K562 (cell line): ENCODE data around the gene ZEB2. TPM values are rescaled to one million over a fixed set of nuclear protein-coding genes. Genes with fewer than 3 reads are reported as not detected.

ENCODE experiments used
- ATAC-seq: fragments of 200-7000 bp; cut with Tn5 transposase; 3 replicates; pipeline ENCODE4 v1.9.1; 2020; ENCODE audit warnings: moderate library complexity
- BruUV-seq: library from RNA; stranded (reverse); fragments of 400-500 nt; replicated peaks from 2 replicates; lab custom pipeline; 2021; lab: Mats Ljungman, UMichigan
- CTCF ChIA-PET: fragments of 300-600 bp; formaldehyde crosslinking; extraction: SDS; loops from one replicate; lab custom pipeline; 2021; ENCODE audit warnings: low intra/inter-chr PET ratio; lab: Yijun Ruan, JAX
- POLR2A ChIA-PET: fragments of 300-600, 350-650 bp; sonication (Branson Sonifier 250); formaldehyde crosslinking; extraction: SDS; loops from one replicate; lab custom pipeline; 2021; ENCODE audit warnings: antibody characterized with exemption, inconsistent platforms; lab: Yijun Ruan, JAX
- DNase-seq, 4 experiments: peaks; one replicate each; pipeline versions ENCODE4 v3.0.0 to v3.0.0-alpha.2; 2011 to 2018; ENCODE audit warnings: low spot score in 3 of 4, mixed read lengths in 3 of 4; ENCODE audit errors: extremely low read depth in 1 of 4
- FAIRE-seq: peaks from 2 replicates; lab custom pipeline; 2011; peaks lifted over from hg19 to GRCh38; lab: Jason Lieb, UNC
- H2AFZ ChIP-seq: 2 replicates; pipeline ENCODE4 v1.6.0; 2011; ENCODE audit warnings: low read depth, low read length, control low read depth, inconsistent platforms
- H3K27ac ChIP-seq: fragments of 200-600 bp; 3 replicates; pipeline ENCODE4 v1.8.0; 2011; ENCODE audit warnings: low read depth, mild to moderate bottlenecking, control low read depth, inconsistent platforms, low read length, moderate library complexity, mixed read lengths; ENCODE audit errors: extremely low read depth
- H3K27me3 ChIP-seq, 2 experiments: fragments of 300-600 bp in 1 of 2; 2 replicates in 1 of 2; 3 replicates in 1 of 2; pipeline versions ENCODE4 v1.6.0 to v1.8.0; 2011; ENCODE audit warnings: inconsistent platforms in 2 of 2, low read length in 2 of 2, mild to moderate bottlenecking in 1 of 2, mixed read lengths in 1 of 2, moderate library complexity in 1 of 2; ENCODE audit not compliant: control insufficient read depth in 2 of 2, insufficient read depth in 2 of 2
- H3K36me3 ChIP-seq: fragments of 300-600 bp; 3 replicates; pipeline ENCODE4 v1.8.0; 2011; ENCODE audit warnings: mild to moderate bottlenecking, low read length, inconsistent platforms; ENCODE audit not compliant: control insufficient read depth, insufficient read depth
- H3K4me1 ChIP-seq, 2 experiments: fragments of 200-600 bp in 1 of 2; replicated peaks in 1 of 2; 2 replicates in 1 of 2; 3 replicates in 1 of 2; pipeline versions ENCODE4 v1.5.1 to v1.8.0; 2011; ENCODE audit warnings: inconsistent platforms in 2 of 2, low read length in 2 of 2, mild to moderate bottlenecking in 1 of 2, mixed read lengths in 1 of 2, moderate library complexity in 1 of 2; ENCODE audit not compliant: control insufficient read depth in 2 of 2, insufficient read depth in 2 of 2
- H3K4me2 ChIP-seq: 2 replicates; pipeline ENCODE4 v1.6.1; 2011; ENCODE audit warnings: low read length, control low read depth, inconsistent platforms, mixed read lengths; ENCODE audit not compliant: insufficient read depth
- H3K4me3 ChIP-seq: fragments of 200-600 bp; sonication (generic), shearing (Covaris generic); 2 replicates; pipeline ENCODE4 v1.5.1; 2016; ENCODE audit warnings: control low read depth, inconsistent platforms
- H3K79me2 ChIP-seq: fragments of 200-600 bp; 3 replicates; pipeline ENCODE4 v1.8.0; 2011; ENCODE audit warnings: low read length, inconsistent platforms; ENCODE audit not compliant: control insufficient read depth, insufficient read depth
- H3K9ac ChIP-seq, 2 experiments: 2 replicates each; pipeline versions ENCODE4 v1.6.0 to v1.6.1; 2011; ENCODE audit warnings: low read depth in 2 of 2, low read length in 2 of 2, control low read depth in 1 of 2, inconsistent platforms in 1 of 2, mild to moderate bottlenecking in 1 of 2, mixed read lengths in 1 of 2; ENCODE audit not compliant: insufficient read depth in 1 of 2
- H3K9me1 ChIP-seq: one replicate; pipeline ENCODE4 v1.6.0; 2011; ENCODE audit warnings: inconsistent platforms, mild to moderate bottlenecking, low read length, moderate library complexity; ENCODE audit not compliant: control insufficient read depth, insufficient read depth
- H3K9me3 ChIP-seq: replicated peaks from 2 replicates; pipeline ENCODE4 v1.5.1; 2011; ENCODE audit warnings: low read depth, low read length, inconsistent platforms; ENCODE audit not compliant: control insufficient read depth, insufficient read depth
- H4K20me1 ChIP-seq: replicated peaks from 2 replicates; pipeline ENCODE4 v1.6.1; 2011; ENCODE audit warnings: low read length, inconsistent platforms, mixed read lengths; ENCODE audit not compliant: control insufficient read depth, insufficient read depth
- BRD4 ChIP-seq: fragments of 200-600 bp; sonication (generic); IDR thresholded peaks from 2 replicates; pipeline ENCODE4 v1.6.1; 2017; ENCODE audit warnings: inconsistent platforms
- HNRNPUL1 ChIP-seq: fragments of 200-400 bp; formaldehyde crosslinking; IDR thresholded peaks from 2 replicates; pipeline ENCODE4 v1.6.1; 2017; ENCODE audit warnings: low read length
- NCOA1 ChIP-seq: fragments of 450-650 bp; IDR thresholded peaks from 2 replicates; pipeline ENCODE4 v1.6.1; 2016; ENCODE audit warnings: low read depth
- NR0B1 ChIP-seq: fragments of 450-650 bp; IDR thresholded peaks from one replicate; pipeline ENCODE4 v1.6.1; 2018; ENCODE audit warnings: mild to moderate bottlenecking, moderate library complexity; ENCODE audit not compliant: partially characterized antibody
- SETDB1 ChIP-seq: IDR thresholded peaks from one replicate; pipeline ENCODE4 v1.6.1; 2012; ENCODE audit warnings: low read length, control low read depth, inconsistent platforms
- SIN3B ChIP-seq: fragments of 450-650 bp; IDR thresholded peaks from 2 replicates; pipeline ENCODE4 v1.6.1; 2017; ENCODE audit warnings: low read depth, mild to moderate bottlenecking, moderate library complexity
- SMARCA5 ChIP-seq: fragments of 450-650 bp; IDR thresholded peaks from 2 replicates; pipeline ENCODE4 v1.6.1; 2016
- TAF1 ChIP-seq: IDR thresholded peaks from 2 replicates; pipeline ENCODE4 v1.6.1; 2011; ENCODE audit warnings: mild to moderate bottlenecking, low read length, moderate library complexity; ENCODE audit not compliant: insufficient read depth, control insufficient read depth, severe bottlenecking; ENCODE audit errors: extremely low read depth
- TFAM ChIP-seq: fragments of 250-450 bp; sonication (Bioruptor Pico); conservative IDR thresholded peaks from 2 replicates; pipeline ENCODE4 v1.5.0; 2021; ENCODE audit warnings: mild to moderate bottlenecking, moderate library complexity
- TFAP4 ChIP-seq: sonication (generic); formaldehyde crosslinking; IDR thresholded peaks from 2 replicates; pipeline ENCODE4 v1.8.0; 2022; ENCODE audit warnings: missing genetic modification reagents, mild to moderate bottlenecking, moderate library complexity, borderline replicate concordance
- ZBTB40 ChIP-seq, 2 experiments: fragments of 450-650 bp in 1 of 2; sonication (generic) in 1 of 2; formaldehyde crosslinking in 1 of 2; IDR thresholded peaks; 2 replicates each; pipeline versions ENCODE4 v1.7.1 to v1.9.0; 2016 to 2022; ENCODE audit warnings: inconsistent platforms in 1 of 2, mild to moderate bottlenecking in 1 of 2, missing genetic modification reagents in 1 of 2
- ZC3H11A ChIP-seq: IDR thresholded peaks from 2 replicates; pipeline ENCODE4 v1.6.1; 2012; ENCODE audit warnings: low read depth, low read length, improper control_type of control experiment
- ZNF785 ChIP-seq: fragments of 250-450 bp; sonication (Bioruptor Pico); IDR thresholded peaks from 2 replicates; pipeline ENCODE4 v1.4.0; 2020; ENCODE audit warnings: mild to moderate bottlenecking
- WGBS: fragments of 100-300 bp; shearing (Covaris generic); methylation state at CpG from one replicate; pipeline ENCODE4 v1.1.6; 2016; ENCODE audit warnings: low coverage, mixed read lengths; ENCODE audit not compliant: insufficient coverage; ENCODE audit errors: missing lambda C conversion rate; 5-methylcytosine and 5-hydroxymethylcytosine counted together
- in situ Hi-C: fragments of 300-500 bp; cut with MboI; formaldehyde crosslinking; loops from 4 replicates; pipeline ENCODE4 v1.15.0; 2018; ENCODE audit warnings: inconsistent platforms, mixed read lengths
- intact Hi-C: fragments of 100-400 bp; cut with micrococcal nuclease; formaldehyde crosslinking; loops from 2 replicates; pipeline ENCODE4 v1.14.2; 2022
- polyA plus RNA-seq, 8 experiments: library from polyadenylated mRNA; depleted of rRNA in 4 of 8; stranded (reverse) in 5 of 8; unstranded in 3 of 8; fragments of >200 nt; fragmentation: Nextera tagmentation in 2 of 8; fragmentation: Illumina TruSeq in 1 of 8; extraction: Ambion mirVana in 2 of 8; extraction: Trizol in 1 of 8; gene quantifications; 2 replicates each; pipeline versions ENCODE4 v1.2.1 to v1.2.3, GENCODE V29; 2011 to 2014; ENCODE audit warnings: inconsistent platforms in 1 of 8, missing spikeins in 1 of 8
- total RNA-seq, 7 experiments: library from RNA; depleted of rRNA in 6 of 7; stranded (reverse); fragments of >200 nt in 6 of 7; fragmentation: Illumina TruSeq in 2 of 7; extraction: Trizol in 2 of 7; gene quantifications; 2 replicates each; pipeline versions ENCODE4 v1.2.1 to v1.2.3, GENCODE V29; 2011 to 2021; ENCODE audit warnings: low replicate concordance in 1 of 7

Gene ZEB2
- total and polyA plus RNA-seq, 9 of the 15 experiments (the other 6 are each of a cell fraction or from before 2014, with no cell fraction given): 15.1 to 113 (median 72.3) TPM

GRCh38 chr2:144550084-144550483 is 30.2 kb upstream of the ZEB2 start:
- Histone ChIP-seq H3K4me3 (no peak overlapping the region), H3K79me2 (no peaks in the 10 kb centered on the region), H3K27ac (no peak overlapping the region), H3K9ac (no peak overlapping the region), H3K9me1 (no peaks in the 10 kb centered on the region), H2AFZ (0 out of 2 replicates have a peak overlapping the region, but pooled peaks have one; percentile 43), H4K20me1 (no peaks in the 10 kb centered on the region), H3K9me3 (no peaks in the 10 kb centered on the region), H3K36me3 (no peaks in the 10 kb centered on the region), H3K4me1 (peaks cover 0 to 9% of the 10 kb centered on the region in 2 experiments; a peak in 3 of 5 replicates), H3K27me3 (no peaks in the 10 kb centered on the region), H3K4me2 (no peak overlapping the region)
- POLR2A ChIA-PET: no interaction called here
- in situ Hi-C loops: no loop called here
- CTCF ChIA-PET: no interaction called here
- FAIRE-seq (no peak), ATAC-seq (no peak), DNase-seq (no peak)
- intact Hi-C loops: no loop called here
- BruUV-seq: no TSS peak
- 84% methylated on average over 6 of the region's 6 CpGs for WGBS
- TF ChIP-seq ZC3H11A: no peak
- no peak for TF ChIP-seq SIN3B
- TF ChIP-seq TFAP4 (CRISPR knock-in tag): no peak
- TF ChIP-seq HNRNPUL1: no peak
- TF ChIP-seq TAF1: no peak
- TF ChIP-seq SETDB1: no peak
- TF ChIP-seq SMARCA5: peak; percentile 81
- no peak for TF ChIP-seq NR0B1
- no peak for TF ChIP-seq BRD4
- TF ChIP-seq ZNF785 (CRISPR knock-in tag): no peak
- TF ChIP-seq ZBTB40 (IDR thresholded peaks at IDR 0.05): no peak
- TF ChIP-seq ZBTB40 (CRISPR knock-in tag; IDR thresholded peaks at IDR 0.05): no peak
- no peak for TF ChIP-seq TFAM (CRISPR knock-in tag)
- TF ChIP-seq NCOA1: no peak
